ENCODE data around the gene HTRA2.

DNA sequence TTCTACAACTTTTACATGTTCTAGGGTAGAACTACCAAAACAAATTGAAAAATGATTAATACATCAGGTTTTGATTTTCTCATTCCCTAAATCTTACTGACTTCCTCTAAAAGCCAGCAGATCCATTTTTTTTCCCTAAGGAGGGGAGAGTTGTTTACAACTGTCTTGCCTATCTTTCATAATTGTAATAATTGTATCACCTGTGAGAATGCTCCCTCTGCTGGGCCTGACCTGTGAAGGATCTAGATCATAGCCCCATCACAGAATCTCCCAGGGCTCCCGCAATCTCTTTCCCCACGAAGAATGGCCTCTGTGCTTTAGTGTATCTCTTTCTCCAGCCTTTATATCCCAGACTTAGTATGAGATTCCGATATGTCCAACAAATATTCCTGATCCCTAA is 14.9 kb downstream of the HTRA2 start:
- TF ChIP-seq, protein P1, sequence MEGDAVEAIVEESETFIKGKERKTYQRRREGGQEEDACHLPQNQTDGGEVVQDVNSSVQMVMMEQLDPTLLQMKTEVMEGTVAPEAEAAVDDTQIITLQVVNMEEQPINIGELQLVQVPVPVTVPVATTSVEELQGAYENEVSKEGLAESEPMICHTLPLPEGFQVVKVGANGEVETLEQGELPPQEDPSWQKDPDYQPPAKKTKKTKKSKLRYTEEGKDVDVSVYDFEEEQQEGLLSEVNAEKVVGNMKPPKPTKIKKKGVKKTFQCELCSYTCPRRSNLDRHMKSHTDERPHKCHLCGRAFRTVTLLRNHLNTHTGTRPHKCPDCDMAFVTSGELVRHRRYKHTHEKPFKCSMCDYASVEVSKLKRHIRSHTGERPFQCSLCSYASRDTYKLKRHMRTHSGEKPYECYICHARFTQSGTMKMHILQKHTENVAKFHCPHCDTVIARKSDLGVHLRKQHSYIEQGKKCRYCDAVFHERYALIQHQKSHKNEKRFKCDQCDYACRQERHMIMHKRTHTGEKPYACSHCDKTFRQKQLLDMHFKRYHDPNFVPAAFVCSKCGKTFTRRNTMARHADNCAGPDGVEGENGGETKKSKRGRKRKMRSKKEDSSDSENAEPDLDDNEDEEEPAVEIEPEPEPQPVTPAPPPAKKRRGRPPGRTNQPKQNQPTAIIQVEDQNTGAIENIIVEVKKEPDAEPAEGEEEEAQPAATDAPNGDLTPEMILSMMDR (IDR thresholded peaks at IDR 0.05 in 4 of 5, conservative IDR thresholded peaks at IDR 0.05 in 1 of 5), result no peak
- TF ChIP-seq POLR2A (IDR thresholded peaks at IDR 0.05), result no peak
